IPS DF 4.7 (cell line): Measurements from ENCODE around the gene DARS1.

Experiments
- DNase-seq: peaks from one replicate; pipeline ENCODE4 v3.0.0-alpha.2; 2013; ENCODE audit warnings: low spot score; ENCODE audit errors: extremely low read depth

DARS1 gene

DNA sequence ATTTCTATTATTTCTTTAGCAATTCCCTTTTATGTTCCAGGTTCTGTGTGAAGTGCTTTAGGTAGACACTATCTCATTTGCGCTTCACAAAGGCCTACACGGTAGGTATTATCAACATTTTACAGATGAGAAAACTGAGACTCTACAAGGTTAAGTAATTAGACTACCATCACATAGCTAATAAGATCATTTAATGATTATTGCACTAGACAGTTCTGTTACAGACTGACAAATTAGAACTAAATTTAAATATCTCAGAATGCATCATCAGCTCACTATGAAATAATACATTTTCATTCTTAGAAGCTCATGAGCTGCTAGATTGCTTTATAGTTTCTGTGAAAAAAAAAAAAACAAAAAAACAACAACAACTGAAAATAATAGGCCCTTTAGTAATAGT is 37.9 kb downstream of the DARS1 start:
- no peak for DNase-seq

DNA sequence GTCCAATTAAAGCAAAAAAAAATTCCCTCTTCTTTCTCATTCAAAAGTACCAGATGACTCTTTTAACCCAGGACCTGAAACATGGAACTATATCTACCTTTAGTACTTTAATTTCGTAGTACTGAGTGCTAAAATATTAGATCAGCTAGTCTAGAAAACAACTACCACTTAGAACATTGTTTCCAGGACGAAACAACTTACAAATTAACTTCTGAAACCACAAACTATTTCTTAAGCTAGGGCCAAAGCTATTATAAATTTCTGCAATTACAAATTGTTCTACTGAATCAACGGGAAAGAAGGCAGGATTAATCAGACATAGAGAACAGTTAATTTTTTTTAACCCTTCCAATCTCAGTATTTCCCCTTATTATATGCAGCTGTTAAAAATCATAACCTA is 39.9 kb downstream of the DARS1 start:
- no peak for DNase-seq

DNA sequence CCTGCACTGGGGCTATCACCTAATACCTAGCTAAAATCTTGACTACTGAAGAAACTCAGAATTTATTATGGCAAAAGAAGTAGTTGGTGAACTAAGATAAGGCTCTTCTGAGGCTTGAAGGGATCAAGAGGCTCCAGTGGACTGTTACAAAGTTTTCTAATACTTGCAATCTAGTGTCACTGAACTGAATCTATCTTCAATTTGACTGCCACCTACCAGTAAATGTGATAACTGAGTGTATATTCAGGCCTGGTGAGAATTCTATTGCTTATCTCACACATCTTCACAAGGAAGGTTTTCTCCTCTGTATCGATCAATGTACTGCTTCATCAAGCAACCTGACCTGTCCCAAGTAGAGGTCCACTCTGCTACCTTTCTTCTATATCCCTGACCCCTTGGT is 40.8 kb downstream of the DARS1 start:
- DNase-seq, result no peak

DNA sequence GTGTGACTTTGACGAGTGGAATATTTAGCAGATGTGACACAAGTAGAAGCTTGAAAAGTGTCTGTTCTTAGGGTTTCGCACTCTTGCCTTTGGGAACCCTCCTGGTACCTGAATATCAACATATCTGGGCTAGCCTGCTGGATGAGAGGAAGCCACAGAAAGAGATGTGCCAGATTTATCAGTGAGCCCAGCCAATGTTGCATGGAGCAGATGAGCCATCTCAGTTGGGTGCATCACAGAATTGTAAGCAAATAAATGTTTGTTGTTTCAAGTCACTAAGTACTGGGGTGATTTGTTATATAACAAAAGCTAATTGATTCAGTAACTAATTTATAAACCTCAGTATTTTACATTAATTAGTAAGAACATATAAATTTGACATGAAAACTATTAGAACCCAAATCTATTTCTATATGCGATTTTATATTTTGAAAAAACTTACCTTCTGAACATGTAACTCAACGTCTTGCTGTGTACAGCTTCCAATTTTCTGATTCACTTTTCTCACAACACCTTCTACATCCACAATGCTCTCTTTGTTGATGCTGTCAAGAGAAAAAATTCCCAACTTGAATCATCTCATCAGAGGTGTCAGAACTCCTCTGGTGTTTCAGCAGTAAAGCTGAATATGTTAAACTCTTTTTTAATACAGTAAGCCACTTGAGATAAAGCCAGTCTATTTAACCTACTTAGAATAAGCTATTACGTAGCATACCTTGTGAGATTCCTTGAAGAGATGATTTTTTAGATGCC is 42.3 kb downstream of the DARS1 start:
- DNase-seq, result no peak

DNA sequence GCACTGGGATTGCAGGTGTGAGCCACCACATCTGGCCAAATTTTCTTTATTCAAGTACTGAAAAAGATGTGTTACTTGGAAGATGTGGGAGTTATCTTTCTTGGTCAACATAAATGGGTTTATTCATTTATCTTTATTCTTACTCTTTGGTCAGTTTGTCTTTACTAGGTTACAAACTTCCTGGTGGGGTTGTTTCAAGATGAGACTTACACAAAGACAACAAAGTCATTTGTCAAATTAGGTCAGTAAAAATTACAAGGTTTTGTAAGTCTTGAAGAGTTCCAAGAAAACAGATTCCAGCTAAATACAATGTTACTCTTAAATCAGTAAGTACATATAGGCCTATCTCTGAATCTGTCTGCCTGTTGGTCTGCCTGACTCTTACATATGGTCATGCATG is 48.9 kb downstream of the DARS1 start:
- no peak for DNase-seq

DNA sequence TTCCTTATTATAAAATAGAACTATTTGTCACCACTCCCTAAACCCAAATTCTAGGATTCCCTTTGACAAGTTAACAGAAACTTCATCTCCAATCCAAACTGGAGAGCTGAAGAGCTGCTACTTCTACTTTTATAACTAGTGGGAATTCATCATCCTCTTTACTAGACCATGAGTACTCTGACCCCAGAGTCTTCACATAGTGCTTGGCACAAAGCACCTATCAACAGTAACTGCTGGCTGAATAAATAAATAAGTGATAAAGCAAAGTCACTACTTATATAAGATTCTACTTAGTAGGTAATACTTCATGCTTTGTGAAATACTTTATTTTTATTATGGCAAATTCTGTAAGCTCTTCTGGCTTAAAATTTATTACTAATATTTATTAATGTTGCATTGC is 49.5 kb downstream of the DARS1 start:
- DNase-seq, result no peak

DNA sequence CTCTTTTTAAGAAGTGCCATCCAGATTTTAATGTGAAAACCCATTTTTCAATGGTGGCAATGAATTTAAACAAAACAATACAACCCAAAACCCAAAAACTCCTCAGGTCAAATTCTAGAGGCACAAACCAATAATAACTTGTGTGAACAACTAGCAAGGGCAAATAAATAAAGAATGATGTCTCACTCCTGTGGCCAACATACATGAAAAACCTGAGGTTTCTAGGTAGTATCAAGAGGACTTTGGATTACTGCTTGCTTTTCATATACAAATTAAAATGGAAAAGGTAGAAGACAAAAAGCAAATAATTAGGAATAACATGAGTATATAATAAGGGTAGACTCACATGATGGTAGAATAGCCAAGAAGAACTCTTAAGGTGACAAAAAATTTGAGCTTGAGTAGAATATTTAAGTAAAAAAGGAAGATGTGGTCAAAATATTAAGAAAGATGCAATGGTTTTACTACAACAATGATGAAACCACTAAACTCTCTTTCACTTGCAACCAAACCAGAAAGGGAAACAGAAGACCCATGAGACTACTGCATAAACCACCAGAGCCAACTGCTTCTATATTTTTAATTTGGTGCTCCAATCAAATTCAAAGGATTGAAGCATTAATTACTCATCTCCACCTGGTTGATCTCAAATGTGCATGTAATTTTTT is 53.5 kb downstream of the DARS1 start:
- no peak for DNase-seq

DNA sequence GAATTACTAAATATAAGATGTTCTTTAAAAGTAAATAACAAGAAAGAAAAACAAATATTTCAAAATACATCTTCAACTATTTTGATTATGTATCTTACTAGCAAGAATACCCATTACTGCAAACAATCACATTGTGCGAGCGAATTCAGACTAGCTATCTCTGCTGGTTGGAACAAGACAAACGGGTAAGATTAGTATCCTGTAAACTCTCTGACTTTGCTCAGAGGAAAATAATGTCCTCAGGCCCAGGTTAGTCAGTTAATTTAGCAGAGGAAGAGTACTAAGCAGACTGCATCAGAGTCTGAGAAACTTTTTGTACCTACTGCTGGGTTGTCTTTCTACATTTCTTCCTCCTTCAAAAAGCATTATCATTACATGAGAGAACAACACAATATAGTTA is 58.8 kb downstream of the DARS1 start:
- DNase-seq, result no peak

DNA sequence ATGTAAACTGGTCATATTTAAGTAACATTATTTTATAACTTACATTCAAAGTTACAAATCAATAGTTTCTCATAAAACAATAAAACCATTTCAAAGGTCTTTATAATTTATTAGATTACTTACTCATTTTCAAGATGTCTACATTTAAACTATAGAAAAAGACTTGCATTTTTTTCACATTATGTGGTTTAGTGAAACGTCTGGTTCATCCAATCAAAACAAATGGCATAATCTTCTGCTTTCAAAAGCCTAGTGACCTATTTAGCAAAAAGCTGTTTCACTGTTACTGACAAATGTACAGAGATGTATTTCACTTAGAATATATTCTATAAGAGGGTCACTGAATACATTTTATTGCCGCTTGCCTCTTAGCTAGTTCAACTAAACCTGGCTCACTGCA is 59.9 kb downstream of the DARS1 start:
- DNase-seq, result no peak

DNA sequence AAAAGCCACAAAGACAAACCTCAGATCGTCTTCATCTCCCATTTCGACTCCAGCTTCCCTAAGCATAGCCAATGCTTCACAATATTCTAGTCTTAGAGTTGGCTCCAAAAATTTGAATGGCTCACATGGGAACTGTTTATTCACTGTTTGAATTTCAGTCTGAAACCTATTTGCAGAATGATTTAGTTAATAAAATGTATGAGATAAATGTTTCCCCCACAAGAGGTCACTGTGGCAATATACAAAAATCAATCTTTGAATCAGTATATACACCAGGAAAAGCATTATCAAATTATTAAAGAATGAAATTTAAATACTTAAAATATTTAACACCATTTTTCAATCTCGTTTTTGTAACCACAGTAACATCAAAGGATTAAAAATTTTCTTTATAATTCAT is 69.2 kb downstream of the DARS1 start:
- DNase-seq, result no peak

DNA sequence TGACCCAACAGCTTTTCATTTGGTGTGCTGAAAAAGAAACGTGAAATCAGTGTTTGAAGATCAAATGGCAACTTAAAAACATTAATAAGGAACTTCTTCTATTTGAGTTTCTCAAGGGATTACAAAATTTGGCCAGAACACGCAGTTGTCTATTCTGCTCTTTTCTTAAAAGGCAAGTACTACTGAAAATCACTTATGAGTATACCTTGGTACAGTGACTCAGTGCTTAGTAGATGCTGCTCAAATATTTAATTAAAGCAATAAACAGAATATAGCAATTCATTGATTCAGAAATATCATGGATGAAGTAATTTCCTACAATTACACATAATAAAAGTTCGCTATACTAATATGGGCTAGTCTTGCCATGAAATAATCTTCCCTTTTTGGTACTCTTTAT is 70.9 kb downstream of the DARS1 start:
- DNase-seq, result no peak

DNA sequence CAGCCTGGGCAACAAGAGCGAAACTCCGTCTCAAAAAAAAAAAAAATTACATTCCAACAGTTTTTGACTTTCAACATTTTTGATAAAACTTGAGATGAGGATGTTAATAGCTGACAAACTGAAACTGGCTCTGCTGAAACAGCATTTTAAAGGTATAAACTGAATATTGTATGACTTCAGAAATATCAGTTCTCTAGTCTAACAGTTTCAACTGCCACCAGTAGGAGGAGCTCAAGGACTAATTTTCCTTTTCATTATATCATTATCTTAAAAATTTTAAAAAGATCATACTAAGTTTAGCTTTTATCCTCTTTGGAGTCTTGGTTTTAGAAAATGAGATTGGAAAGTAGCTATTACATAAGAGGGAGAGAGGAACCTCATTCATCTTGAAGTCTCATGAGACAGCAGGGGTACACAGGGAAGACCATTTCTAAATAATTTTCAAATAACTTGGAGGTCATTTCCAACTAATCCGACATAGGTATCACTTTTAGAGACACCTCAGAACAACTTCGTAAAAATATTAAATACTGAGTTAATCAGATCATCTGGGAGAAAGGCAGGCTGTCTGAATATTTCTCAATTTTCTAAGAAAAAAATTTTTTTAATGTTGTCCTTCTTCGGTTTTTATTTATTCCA is 71.6 kb downstream of the DARS1 start:
- no peak for DNase-seq

DNA sequence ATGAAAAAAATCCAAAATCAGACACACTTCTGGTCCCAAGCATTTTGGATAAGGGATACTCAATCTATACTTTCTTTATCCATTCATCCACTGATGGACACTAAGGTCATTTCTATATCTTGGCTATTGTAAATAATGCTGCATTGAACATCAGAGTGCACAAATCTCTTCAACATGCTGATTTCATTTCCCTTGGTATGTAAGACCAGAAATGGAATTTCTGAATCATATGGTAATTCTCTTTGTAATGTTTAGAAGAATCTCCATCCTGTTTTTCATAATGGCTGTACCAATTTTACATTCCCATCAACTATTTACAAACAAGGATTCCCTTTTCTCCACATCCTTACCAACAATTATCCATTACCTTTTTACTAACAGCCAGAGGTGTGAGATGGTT is 75.5 kb downstream of the DARS1 start:
- DNase-seq, result no peak

DNA sequence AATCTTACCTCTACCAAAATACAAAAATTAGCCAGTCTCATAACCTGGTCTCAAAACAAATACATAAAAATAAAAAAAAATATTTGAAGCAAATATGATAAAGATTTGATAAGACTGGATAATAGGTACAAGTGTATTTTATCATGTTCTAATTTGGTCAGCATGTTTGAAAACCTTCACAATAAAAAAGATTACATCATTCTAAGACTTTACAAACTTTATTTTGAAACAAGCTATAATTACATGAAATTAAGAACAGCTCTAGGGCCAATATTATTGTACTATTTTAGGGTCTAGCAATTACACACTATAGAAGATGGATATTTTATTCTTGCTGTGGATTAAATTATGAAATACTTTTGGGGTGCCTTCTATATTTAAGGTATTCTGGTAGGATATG is 79.7 kb downstream of the DARS1 start:
- DNase-seq, result no peak

DNA sequence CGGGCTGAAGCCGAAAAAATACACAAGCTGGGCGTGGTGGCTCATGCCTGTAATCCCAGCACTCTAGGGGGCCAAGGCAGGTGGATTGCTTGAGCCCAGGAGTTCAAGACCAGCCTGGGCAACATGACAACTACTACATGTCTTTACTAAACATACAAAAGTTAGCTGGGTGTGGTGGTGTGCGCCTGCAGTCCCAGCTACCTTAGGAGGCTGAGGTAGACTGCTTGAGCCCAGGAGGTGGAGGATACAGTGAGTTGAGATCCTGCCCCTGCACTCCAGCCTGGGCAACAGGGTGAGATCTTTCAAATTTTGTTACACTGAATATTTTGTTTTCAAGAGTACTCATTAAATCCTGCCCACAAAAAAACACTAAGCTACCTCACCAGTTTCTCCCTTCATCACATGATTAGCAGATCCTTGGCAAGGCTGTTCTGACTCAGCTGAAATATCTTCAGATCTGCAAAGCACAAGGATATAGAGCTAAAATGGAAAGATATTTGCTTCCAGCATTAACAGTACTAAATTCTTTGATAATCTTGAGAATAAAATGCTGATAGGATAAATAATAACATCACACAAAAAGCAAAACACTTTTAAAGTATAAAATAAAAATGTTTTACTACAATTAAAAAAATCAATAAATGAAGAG is 81.0 kb downstream of the DARS1 start:
- DNase-seq, result no peak

DNA sequence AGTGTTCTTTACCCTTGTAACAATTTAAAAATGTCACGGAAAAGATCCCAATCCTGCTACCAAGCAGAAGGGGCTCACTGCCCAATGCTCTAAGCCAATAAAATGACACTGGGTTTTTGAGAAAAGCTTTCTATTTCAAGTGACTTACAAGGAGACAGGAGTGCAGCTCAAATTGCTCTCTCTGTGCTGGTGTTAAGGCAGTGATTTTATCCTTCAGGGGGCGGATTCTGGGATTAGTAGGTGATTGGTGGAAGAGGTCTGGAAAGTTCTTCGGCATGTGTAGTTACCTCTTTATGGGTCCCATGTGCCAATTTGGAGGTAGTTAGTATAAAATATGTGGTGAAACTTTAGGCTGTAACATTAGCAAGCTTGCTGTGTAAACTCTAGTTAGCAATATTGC is 81.8 kb downstream of the DARS1 start:
- DNase-seq, result no peak

DNA sequence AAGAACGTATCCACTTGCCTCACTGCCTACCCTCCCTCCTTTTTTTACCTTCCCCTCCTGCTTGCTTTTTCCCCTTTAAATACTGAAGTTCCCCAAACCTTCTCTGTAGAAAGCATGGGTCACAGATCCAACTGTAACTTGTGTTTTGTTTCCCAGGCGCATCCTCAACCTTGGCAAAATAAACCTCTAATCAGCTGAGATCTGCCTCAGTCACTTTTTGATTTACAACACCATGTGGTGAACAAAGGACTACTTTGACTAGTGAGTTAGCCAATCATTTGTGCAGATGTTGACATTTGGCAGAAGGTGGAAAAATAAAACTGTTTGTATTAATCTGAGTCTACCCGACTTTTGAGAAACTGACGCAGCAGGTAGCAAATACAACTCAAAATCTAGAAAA is 85.9 kb downstream of the DARS1 start:
- DNase-seq, result no peak

DNA sequence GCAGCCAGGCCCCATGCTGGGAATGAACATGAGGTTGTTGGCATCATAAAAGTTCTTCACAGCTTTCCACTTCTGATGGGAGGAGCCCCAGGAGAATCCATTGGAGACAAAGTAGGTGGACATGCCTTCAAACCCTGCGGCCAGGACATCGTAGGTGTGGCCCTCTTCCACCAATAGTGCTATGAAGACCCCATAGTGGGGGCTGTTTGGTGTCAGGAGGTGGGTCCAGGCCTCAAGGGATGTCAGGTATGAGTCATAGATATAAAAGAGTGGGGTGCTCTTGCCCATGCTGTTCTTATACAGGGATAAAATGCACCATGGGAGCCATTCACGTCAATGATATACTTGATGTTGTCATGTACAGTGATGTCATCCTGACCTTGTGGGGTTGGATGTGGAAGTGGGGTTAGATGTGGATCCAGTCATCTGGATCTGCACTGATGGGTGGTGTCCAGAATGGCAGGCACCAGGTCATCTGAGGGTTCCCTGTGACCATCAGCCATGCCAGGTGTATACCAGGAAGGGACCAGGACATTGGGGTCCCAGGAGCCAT is 87.1 kb downstream of the DARS1 start:
- DNase-seq, result no peak

DNA sequence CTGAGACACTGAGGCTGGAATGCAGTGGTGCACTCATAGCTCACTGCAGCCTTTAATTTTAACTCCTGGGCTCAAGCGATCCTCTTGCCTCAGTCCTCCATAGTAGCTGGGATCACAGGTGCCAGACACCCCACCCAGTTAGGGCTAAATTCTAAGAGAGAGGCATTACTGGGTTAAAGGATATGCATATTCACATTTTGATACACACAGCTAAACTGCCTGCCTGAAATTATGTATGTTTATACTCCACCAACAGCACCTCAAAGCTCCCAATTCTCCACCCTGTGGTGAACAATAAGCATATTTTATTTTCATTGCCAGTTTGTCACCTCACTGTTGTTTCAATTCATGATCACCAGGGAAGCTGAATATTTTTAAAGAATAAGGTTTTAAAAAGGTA is 90.5 kb downstream of the DARS1 start:
- no peak for DNase-seq

DNA sequence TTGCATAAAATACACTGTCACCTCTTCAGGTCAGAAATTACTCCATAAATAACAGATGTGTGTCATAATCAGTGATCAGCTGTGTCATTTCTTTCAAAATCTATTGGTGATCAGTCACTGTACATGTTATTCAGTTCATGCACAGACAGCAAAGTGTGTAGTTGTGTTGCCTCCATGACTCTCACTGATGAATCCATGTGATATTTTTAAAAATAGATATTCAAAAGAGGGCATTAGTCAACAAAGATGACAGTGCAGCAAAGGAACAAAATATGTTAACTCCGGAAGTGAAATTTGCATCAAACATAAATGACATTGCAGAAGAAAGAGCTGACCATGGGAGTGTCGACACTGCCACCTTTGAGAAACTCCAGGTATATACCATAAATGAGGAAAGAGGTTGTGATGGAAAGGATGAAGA is 92.0 kb downstream of the DARS1 start:
- DNase-seq, result no peak

DNA sequence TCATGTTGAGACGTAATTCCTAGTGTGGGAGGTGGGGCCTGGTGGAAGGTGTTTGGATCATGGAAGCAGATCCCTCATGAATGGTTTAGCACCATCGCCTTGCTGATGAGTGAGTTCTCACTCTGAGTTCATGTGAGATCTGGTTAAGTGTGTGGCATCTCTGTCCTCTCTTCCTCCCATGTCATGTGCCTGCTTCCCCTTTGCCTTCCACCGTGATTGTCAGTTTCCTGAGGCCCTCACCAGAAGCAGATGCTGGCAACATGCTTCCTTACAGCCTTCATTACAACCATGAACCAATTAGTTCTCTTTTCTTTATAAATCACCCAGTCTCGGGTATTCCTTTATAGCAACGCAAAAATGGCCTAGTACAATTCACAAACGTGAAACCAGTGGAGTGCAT is 94.6 kb downstream of the DARS1 start:
- no peak for DNase-seq

DNA sequence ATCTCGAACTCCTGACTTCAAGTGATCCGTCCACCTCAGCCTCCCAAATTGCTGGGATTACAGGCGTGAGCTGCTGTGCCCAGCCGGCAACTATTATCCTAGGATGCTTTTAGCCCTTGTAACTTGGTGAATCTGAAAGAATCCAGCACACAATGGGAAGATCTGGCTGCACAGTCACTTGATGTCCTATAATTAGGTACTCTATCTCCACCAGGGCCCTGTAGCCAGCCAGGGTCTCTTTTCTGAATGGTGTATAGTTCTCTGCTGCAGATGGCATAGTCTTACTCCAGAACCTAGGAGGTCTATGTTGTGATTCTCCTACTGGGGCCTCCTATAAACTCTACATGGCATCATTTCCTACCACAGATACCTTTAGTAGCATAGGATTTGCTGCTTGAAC is 95.3 kb downstream of the DARS1 start:
- no peak for DNase-seq
